ENCODE measurements around the gene CFAP58.

- TF ChIP-seq, protein P1, sequence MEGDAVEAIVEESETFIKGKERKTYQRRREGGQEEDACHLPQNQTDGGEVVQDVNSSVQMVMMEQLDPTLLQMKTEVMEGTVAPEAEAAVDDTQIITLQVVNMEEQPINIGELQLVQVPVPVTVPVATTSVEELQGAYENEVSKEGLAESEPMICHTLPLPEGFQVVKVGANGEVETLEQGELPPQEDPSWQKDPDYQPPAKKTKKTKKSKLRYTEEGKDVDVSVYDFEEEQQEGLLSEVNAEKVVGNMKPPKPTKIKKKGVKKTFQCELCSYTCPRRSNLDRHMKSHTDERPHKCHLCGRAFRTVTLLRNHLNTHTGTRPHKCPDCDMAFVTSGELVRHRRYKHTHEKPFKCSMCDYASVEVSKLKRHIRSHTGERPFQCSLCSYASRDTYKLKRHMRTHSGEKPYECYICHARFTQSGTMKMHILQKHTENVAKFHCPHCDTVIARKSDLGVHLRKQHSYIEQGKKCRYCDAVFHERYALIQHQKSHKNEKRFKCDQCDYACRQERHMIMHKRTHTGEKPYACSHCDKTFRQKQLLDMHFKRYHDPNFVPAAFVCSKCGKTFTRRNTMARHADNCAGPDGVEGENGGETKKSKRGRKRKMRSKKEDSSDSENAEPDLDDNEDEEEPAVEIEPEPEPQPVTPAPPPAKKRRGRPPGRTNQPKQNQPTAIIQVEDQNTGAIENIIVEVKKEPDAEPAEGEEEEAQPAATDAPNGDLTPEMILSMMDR (IDR thresholded peaks at IDR 0.05; ENCODE audit: extremely low read depth in 1 of 2, insufficient read depth in 1 of 2, low read depth in 1 of 2, low read length in 2 of 2) = no peak
- TF ChIP-seq EZH2 (IDR thresholded peaks at IDR 0.05; ENCODE audit: borderline replicate concordance, low read depth, low read length, severe bottlenecking) = no peak
- no peak for TF ChIP-seq POLR2A (IDR thresholded peaks at IDR 0.05; ENCODE audit: low read depth, low read length)
- no peak for TF ChIP-seq GATA2 (IDR thresholded peaks at IDR 0.05; ENCODE audit: insufficient read depth, insufficient read length, low read depth, low read length)
- no peak for TF ChIP-seq JUN (IDR thresholded peaks at IDR 0.05; ENCODE audit: borderline replicate concordance, insufficient read depth, insufficient read length, low read depth)
These were observed 13.5 kb upstream of the CFAP58 start for GRCh38 chr10:104340111-104340526.
